ENCODE data around the gene PI4KA.

DNA sequence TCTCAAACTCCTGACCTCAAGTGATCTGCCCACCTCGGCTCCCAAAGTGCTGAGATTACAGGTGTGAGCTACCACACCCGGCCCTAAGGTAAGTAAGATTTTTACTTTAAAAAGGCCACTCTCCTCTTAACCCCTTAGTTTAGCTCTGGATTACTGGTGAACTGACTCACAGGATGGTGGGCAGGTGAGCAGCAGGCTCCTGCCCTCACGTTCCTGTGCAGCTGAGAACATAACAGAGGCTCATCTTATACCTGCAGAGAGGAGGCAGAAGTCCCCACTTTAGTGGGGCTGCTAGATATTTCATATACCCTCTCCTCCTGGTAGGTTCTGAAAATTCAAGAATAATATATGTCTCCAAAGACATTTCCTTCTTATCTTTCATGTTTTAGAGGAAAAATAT, 101.8 kb downstream of the PI4KA start:
- TF ChIP-seq TAF1 (conservative IDR thresholded peaks at IDR 0.05) (no peak), SP1 (IDR thresholded peaks at IDR 0.05) (no peak), EGR1 (IDR thresholded peaks at IDR 0.05; ENCODE audit: low read depth in 2 of 2) (no peak), YY1 (IDR thresholded peaks at IDR 0.05) (no peak), HNF4A (conservative IDR thresholded peaks at IDR 0.05) (no peak), JUND (IDR thresholded peaks at IDR 0.05) (no peak), RXRA (IDR thresholded peaks at IDR 0.05) (no peak), ATF3 (IDR thresholded peaks at IDR 0.05) (no peak), RAD21 (IDR thresholded peaks at IDR 0.05) (no peak)
- TF ChIP-seq, protein P1, sequence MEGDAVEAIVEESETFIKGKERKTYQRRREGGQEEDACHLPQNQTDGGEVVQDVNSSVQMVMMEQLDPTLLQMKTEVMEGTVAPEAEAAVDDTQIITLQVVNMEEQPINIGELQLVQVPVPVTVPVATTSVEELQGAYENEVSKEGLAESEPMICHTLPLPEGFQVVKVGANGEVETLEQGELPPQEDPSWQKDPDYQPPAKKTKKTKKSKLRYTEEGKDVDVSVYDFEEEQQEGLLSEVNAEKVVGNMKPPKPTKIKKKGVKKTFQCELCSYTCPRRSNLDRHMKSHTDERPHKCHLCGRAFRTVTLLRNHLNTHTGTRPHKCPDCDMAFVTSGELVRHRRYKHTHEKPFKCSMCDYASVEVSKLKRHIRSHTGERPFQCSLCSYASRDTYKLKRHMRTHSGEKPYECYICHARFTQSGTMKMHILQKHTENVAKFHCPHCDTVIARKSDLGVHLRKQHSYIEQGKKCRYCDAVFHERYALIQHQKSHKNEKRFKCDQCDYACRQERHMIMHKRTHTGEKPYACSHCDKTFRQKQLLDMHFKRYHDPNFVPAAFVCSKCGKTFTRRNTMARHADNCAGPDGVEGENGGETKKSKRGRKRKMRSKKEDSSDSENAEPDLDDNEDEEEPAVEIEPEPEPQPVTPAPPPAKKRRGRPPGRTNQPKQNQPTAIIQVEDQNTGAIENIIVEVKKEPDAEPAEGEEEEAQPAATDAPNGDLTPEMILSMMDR (IDR thresholded peaks at IDR 0.05; ENCODE audit: low read depth, low read length, missing input control) = no peak
- TF ChIP-seq, protein P2, sequence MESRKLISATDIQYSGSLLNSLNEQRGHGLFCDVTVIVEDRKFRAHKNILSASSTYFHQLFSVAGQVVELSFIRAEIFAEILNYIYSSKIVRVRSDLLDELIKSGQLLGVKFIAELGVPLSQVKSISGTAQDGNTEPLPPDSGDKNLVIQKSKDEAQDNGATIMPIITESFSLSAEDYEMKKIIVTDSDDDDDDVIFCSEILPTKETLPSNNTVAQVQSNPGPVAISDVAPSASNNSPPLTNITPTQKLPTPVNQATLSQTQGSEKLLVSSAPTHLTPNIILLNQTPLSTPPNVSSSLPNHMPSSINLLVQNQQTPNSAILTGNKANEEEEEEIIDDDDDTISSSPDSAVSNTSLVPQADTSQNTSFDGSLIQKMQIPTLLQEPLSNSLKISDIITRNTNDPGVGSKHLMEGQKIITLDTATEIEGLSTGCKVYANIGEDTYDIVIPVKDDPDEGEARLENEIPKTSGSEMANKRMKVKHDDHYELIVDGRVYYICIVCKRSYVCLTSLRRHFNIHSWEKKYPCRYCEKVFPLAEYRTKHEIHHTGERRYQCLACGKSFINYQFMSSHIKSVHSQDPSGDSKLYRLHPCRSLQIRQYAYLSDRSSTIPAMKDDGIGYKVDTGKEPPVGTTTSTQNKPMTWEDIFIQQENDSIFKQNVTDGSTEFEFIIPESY (IDR thresholded peaks at IDR 0.05) = no peak
- TF ChIP-seq, protein P3, sequence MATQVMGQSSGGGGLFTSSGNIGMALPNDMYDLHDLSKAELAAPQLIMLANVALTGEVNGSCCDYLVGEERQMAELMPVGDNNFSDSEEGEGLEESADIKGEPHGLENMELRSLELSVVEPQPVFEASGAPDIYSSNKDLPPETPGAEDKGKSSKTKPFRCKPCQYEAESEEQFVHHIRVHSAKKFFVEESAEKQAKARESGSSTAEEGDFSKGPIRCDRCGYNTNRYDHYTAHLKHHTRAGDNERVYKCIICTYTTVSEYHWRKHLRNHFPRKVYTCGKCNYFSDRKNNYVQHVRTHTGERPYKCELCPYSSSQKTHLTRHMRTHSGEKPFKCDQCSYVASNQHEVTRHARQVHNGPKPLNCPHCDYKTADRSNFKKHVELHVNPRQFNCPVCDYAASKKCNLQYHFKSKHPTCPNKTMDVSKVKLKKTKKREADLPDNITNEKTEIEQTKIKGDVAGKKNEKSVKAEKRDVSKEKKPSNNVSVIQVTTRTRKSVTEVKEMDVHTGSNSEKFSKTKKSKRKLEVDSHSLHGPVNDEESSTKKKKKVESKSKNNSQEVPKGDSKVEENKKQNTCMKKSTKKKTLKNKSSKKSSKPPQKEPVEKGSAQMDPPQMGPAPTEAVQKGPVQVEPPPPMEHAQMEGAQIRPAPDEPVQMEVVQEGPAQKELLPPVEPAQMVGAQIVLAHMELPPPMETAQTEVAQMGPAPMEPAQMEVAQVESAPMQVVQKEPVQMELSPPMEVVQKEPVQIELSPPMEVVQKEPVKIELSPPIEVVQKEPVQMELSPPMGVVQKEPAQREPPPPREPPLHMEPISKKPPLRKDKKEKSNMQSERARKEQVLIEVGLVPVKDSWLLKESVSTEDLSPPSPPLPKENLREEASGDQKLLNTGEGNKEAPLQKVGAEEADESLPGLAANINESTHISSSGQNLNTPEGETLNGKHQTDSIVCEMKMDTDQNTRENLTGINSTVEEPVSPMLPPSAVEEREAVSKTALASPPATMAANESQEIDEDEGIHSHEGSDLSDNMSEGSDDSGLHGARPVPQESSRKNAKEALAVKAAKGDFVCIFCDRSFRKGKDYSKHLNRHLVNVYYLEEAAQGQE (IDR thresholded peaks at IDR 0.05) = no peak

Measured in liver (tissue), 3 donors.